DMS 273 treated with DMSO at 0.1 percent for 48 hours (cell line): ENCODE measurements around the gene PSMA5.
"Not testable (repeated sequence)": the region's sequence is repeated elsewhere in the genome, so short reads cannot be mapped to it uniquely, and the experiment has no call there.

ENCODE experiments used
- DNase-seq: peaks from one replicate; lab custom pipeline; 2025; lab: John Stamatoyannopoulos, UW

The PSMA5 gene

DNA sequence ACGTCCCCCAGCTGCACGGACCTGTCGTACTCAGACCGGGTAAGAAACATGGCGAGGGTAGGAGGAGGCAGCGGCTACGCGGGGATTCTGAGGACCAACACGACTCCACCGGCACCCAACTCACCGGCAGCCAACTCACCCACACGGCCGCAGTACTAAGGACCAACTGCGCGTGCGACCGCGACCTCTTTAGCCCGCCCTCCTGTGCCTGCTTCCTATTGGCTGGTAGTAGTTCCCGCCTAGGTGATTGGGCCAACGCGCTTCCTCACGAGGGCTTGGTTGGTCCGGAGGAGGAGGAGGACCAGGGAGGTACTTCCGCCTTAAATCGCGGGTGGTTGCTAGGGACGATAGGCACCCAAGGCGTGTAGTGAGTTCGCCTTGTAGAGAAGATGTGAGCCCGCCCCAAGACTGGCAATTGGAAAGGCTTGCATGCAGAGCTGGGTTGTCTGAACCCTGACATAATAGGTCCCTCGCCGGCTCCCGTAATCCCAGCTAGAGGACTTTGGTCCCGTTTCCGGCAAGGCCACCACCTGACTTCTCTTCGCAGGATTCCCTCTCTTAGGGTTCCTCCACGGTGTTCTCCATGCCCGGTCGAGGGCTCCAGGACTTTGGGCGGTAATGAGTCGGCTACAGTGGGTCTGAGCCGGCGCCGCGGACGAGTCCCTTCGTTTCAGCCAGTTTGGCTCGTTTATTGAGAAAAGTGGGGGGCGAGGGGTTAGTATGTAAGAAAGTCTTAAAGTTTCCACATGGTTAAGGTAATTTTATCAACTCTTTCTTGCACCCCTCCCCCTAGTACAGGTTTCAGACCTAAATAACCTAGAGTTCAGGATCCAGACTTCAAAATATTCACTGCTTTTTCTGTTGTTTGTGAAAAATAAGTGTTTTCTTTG lies at the start of gene PSMA5:
PSMA5 (minus strand) TSS at position 168 of the 890 bp plus-strand sequence; CDS start at position 50, 118 bp downstream.
- peak; percentile 99 for DNase-seq

DNA sequence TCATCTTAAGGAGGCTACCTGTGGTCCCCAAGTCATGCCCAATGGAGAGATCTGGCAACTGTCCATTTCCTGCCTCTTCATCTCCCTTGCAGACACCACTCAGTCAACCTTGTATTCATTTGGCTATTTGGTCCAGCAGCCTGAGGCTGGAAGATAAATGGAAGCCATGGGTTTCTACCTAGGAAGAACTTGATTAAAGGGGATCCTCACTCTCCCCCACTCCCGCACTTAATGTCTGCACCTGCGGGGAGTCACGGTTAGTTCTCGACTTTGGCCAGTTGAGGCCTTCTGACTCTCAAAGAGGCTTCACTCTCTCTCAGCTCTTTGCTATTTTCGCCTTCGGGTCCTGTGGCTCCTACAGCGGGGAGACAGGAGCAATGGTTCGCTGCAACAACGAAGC lies 49.0 kb upstream of the PSMA5 start:
- no peak for DNase-seq

DNA sequence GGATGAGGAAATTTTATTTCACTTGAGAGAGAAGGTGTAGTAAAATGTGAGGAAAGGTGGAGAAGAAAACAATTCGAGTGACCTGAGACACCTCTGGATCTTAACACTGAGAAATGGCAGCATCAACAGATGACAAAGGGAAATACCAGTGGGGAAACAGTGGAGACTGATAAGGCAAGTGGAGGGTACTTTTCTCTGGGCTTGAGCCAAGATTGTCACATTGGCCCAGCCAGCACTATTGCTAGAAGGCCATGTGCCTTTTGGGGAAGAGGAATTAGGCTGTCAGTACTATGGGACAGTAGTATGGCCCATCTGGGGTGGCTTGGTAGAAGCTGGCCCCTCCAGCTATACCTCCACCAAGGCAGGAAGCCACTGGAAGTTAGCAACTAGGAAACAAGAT lies 48.4 kb upstream of the PSMA5 start:
- DNase-seq: no peak

DNA sequence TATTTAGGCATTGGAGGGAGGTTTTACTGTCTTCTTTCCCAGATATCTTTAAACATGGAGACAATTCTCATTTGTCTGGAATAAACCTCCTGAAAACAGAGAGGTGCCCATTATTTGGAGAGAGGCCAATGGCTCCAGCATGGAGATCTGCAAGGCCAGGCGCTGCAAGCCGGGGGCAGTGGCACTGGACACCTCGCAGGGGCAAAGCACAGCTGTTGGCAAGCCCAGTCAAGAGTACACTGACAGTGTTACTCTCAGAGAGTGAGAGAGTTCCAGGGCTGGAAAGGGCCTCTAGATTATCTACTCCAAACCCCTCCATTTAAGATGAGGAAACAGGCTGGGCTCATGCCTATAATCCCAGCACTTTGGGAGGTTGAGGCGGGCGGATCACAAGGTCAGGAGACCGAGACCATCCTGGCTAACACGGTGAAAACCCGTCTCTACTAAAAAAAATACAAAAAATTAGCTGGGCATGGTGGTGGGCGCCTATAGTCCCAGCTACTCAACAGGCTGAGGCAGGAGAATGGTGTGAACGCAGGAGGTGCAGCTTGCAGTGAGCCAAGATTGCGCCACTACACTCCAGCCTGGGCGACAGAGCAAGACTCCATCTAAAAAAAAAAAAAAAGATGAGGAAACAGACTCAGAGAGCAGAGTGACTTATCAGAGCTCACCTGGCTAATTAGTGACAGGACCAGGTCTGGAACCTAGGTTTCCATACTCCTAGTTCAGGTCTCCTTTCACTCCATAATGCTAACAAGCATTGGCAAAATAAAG lies 47.2 kb upstream of the PSMA5 start:
- DNase-seq: not testable (repeated sequence)

DNA sequence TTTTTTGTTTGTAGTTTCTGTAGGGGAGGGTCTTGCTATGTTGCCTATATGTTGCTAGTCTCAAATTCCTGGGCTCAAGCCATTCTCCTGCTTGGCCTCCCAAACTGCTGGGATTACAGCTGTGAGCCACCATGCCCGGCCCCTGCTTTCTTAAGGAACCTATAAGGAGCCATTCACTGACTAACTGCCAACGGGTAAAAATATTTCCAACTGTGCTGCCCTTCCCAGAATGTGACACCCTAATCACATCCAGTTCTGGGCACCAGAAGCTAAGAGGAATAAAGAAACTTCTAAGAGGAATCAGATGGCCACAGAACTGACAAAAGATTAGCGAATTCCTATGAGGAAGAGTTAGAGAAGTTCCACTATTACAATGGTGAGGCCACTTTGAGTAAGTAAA lies 46.5 kb upstream of the PSMA5 start:
- no peak for DNase-seq

DNA sequence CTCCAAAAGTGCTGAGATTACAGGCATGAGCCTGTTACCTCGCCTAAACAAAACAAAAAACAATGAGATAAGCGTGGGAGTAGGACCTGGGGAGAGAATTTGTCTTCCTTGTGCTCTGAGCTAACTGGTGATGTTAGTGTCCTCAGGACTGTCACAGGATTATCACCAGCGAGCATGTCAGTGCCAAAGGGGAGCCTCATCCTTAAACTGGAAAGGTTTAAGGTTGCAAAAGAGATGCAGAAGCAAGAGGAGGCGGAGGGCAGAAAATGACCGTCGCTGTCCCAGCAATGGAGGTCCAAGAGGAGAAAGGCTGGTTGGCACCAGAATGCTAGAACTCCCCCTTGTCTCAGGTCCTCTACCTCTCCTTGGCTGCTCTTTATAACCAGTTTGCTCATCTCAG lies 44.0 kb upstream of the PSMA5 start:
- DNase-seq: no peak

DNA sequence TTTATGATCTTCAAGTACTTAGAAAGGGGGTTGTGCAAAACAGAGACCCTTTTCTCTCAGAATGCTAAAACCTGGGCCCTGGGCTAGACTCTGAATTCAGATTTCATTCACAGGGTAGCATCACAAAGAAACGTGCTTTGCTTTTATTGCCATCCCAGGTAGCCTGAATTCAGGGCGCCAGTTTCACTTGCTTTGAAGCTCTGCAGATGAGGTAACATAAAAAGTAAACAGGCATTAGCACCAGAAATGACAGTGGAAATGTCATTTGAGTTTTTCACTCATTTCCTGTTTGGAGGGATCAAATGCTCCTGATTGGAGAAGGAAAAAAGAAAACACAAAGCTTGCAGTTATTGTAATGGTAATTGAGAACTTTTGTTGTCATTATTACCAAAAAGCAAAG lies 42.7 kb upstream of the PSMA5 start:
- DNase-seq: no peak

DNA sequence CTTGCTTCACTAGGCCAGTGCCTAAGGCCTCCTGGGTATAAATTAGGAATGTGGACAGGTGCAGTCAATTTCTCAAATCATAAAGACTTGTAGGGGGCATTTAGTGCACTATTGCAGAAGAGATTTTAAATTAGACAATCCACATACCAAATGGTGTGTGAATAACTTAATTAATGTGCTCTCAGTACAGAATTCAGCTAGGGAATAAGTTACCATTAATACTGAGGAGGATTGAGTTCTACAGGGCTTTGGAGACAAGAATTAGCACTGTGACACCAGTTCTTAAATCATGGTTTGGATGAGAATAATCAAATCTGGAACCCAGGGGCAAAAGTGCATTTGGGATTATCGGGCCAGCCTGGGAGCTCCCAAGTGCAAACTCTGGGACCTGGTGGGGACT lies 41.8 kb upstream of the PSMA5 start:
- DNase-seq: no peak

DNA sequence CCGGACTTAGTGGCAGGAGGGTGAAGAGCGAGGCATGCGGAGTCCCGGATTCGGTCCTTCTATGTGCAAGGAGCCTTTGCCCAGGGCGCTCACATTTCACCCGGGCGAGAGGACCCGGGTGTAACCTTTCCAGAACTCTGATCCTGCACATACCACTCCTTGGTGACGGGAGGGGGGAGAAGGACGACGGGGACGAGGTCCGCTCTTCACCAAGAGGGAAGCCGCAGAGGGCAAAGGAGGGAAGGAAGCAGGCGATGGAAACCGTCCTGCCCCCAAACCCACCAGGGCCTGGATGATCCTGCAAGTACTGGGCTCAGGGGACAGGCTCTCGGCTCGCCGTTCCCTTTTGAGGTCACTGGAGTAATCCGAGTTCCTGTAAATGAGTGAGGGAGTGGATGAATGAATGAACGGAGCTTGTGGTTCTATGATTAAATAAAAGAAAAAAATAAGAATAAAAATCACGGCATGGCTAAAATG lies 41.1 kb upstream of the PSMA5 start:
- DNase-seq: no peak

DNA sequence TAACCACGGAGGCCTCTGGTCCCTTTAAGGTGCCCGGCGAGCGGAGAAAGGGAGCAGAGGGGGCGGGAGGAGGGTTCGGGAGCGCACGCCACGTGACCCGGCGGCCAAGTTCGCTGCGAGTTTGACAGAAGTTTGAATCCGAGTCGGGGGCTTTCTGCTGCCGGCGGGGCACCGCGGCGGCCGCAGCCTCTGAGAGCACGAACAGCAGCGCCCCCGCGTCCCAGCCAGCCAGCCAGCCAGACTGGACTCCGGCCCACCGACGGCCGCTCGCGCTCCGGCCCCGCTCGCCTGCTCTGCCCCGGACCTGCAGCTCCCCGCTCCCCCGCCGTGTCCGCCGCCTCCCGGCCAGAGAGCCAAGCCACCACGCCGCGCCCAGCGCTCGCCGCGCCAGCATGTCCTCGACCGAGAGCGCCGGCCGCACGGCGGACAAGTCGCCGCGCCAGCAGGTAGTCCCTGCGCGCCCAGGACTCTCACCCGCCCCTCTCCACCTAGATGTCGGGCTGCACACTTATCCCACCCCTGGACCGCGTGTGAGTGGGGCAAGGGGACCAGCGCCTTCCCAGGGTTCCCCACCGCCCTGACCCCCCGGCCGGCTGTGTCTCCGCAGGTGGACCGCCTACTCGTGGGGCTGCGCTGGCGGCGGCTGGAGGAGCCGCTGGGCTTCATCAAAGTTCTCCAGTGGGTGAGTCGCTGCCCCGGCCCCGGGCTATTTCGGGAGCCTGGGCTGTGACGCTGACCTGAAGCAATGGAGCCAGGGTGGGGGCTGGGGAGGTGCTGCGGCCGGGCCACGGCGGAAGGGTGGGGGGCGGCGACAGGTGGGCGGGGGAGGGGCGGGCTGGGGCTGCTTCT lies 40.4 kb upstream of the PSMA5 start, which contains the start of gene SYPL2:
SYPL2 (plus strand) TSS at position 95 of the 849 bp plus-strand sequence; CDS start at position 393, 298 bp downstream.
- no peak for DNase-seq

DNA sequence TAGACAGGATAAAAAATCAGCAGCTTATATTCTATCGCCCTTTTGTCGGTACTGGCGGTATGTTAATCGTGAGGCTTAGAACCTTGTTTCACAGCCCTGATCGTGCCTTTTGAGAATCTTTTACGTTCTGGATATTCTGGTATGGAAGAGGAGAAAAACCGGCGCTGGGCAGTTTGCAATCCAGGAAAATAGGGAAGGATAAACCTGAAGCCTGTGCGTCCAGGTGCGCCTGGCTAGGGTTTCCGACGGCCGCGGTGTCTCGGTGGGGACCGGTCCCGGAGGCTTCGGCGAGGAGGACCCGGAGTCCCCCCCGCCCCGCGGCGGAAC lies 39.8 kb upstream of the PSMA5 start:
- no peak for DNase-seq

DNA sequence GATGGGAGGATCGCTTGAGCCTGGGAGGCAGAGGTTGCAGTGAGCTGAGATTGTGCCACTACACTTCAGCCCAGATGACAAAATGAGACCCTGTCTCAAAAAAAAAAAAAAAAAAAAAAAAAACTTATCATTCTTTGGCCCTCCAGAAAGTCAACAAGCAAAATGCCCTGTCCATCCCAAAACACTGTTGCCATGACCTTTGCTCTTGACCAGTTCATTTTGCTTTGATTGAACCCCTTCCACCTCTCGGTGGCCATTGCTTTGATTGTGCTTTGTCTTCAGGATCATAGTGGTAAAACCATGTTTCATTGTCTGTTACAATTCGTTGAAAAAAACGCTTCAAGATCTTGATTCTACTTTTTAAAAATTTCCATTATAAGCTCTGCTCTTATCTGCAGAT lies 31.6 kb upstream of the PSMA5 start:
- DNase-seq: no peak

DNA sequence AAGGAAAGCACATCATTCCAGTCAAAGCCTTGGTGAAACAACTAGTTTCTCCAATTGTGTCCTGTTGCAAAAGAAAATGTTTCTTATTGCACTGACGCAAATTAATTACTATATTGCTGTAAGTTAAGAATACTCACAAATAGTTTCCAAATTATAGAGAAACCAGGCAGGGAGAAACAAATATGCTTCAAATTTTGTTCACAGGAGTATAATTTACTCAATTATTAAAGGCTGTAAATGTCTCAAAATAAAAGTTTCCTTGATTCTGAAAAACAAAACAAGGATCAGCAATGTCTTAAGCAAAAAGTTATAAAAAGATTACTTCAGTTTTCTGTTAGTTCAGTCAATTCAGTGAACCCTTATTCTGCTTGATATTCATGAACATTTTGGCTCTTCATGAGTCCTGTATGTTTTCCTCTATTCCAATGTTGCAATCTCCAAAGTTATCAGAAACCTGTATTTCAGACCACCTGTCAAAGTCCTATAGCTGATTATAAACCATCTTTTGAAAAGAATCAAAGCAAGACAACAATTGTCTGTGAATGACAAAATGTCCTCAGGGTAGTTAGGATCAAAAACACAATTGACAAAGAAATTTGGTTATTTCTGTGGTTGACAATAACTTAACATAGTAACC lies 28.4 kb upstream of the PSMA5 start:
- no peak for DNase-seq

DNA sequence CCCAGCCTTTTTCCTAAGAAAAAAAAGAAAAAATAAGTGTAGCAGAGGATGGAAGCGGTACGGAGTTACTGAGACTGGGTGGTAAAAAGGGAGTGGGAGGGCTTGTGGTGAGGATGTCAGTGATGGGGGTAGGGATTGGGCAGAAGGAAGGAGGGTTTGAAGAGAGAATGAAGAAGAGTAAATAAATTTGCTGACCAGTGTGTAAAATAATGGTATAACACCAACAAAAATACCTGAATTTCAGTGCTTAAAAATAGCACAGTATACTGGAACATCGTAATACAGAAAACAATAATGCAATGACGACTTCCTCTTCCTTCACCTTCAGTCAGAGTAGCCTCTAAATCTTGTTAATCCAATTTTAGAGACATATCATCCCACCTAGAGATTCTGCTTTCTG lies 21.3 kb upstream of the PSMA5 start:
- DNase-seq: no peak

DNA sequence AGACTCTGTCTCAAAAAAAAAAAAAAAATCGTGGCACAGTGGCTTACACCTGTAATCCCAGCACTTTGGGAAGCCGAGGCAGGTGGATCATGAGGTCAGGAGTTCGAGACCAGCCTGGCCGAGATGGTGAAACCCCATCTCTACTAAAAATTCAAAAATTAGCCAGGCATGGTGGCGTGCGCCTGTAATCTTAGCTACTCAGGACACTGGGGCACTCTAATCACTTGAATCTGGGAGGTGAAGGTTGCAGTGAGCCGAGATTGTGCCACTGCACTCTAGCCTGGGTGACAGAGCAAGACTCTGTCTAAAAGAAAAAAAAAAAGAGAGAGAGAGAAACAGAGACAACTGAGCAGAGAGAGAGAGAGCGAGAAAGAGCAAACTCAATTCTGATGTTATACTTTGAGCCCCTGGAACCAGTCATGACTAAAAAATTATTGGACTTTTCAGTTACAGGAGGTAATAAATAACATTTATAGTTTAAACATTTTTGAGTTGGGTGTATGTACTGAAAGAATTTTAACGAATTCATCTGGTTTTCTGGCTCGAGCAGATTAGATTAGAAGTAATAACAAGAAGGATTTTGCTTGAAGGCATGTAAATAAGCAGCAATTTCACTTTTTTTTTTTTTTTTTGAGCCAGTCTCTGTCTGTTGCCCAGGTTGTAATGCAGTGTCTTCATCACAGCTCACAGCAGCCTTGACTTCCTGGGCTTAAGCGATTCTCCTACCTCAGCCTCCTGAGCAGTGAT lies 19.9 kb upstream of the PSMA5 start:
- not testable (repeated sequence) for DNase-seq

DNA sequence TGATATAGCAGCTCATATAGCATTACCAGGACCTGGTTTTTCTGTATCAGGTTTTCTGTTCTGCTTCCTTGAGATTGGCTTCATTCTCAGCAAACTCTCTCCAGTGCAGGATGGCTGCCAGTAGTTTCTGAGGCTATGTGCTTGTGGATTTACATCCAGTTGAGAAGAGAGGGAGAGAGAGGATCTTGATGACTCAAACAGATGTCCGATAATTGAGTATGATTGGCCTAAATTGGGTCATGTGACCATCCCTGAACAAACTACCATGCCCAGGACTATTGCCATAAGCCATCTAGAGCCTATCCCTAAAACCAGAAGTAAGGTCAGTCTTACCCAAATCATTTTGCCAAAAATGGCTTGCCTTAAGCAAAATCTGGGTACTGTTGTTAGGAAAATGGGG lies 18.1 kb upstream of the PSMA5 start:
- no peak for DNase-seq

DNA sequence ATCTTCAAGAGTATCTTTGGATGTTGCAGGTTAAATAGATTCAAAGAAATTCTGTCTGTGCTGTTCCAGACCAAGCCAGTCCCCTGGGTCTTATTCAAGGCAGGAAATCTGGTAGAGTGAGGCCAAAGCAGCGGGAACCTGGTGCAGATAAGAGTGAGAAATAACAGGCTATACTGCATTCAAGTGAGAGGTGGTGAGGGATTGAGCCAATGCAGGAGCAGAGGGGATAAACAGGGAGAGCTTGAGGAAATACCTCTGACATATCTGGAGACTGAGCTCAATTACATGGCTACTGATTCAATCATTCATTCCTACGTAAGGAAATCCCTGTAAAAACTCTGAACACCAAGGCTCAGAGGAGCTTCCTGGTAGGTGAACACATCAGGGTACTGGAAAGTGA lies 17.2 kb upstream of the PSMA5 start:
- no peak for DNase-seq

DNA sequence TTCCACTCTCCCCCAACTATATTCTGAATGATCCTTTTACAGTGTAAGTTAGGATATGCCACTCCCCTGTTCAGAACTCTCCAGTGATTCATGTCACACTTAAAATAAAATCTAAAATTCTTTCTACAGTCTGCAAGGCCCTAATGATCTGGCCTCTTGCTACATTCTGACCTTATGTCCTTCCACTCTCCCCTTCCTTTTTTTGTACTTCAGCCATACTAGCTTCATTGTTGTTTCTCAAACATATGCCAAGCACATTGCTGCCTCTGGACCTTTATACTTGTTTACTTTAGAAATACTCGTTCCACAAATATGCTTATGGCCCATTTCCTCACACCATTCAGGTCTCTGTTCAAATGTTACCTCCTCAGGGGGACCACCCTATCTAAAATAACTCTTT lies 14.8 kb upstream of the PSMA5 start:
- DNase-seq: no peak

DNA sequence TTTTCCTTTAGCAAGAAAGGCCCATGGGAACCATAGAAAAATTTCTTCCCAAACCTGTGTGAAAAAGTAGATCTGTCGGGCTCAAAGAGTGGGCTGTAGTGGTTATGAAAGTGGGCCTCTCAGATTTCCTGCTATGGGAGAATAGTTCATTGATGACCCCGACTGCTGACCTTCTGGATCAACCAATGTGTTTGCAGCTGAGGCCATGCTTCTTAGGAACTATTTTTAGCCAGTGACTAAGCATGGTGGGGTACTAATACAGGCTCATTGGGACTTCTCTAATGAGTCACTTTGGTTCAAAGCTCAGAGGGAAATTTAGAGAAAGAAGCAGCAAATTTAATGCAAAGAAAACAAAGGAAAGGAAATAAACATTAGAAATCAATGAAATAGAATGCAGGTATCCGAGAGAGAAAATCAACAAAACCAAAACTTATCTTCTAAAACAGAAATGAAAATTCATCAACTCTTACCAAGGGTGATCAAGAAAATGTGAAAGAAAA lies 12.6 kb upstream of the PSMA5 start:
- no peak for DNase-seq

DNA sequence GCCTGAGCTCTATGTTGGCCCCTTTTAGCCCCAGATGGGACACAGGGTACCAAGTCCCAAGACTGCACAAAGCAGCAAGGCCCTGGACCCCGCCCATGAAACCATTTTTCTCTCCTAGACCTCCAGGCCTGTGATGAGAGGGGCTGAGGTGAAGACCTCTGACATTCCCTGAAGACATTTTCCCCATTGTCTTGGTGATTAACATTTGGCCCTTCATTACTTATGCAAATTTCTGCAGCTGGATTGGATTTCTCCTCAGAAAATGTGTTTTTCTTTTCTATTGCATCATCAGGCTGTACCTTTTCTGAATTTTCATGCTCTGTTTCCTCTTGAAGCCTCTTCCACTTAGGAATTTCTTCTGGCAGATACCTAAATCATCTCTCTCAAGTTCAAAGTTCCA lies 8.2 kb upstream of the PSMA5 start:
- no peak for DNase-seq

DNA sequence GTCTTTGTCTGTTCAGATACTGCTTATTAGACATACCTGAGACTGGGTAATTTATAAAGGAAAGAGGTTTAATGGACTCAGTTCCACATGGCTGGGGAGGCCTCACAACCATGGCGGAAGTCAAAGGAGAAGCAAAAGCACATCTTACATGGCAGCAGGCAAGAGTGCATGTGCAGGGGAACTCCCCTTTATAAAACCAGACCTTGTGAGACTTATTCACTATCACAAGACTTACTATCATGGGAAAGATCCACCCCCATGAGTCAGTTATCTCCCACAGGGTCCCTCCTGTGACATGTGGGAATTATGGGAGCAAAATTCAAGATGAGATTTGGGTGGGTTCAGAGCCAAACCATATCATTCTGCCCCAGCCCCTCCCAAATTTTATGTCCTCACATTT lies 7.1 kb upstream of the PSMA5 start:
- no peak for DNase-seq
